NCI-H146 treated with DMSO at 0.1 percent for 48 hours (cell line): ENCODE results near the gene TBX21.
"Not testable (repeated sequence)": the region's sequence is repeated elsewhere in the genome, so short reads cannot be mapped to it uniquely, and the experiment has no call there.

Source experiments
- DNase-seq: peaks from one replicate; lab custom pipeline; 2025; ENCODE audit not compliant: unreplicated experiment; lab: John Stamatoyannopoulos, UW

Gene TBX21

DNA sequence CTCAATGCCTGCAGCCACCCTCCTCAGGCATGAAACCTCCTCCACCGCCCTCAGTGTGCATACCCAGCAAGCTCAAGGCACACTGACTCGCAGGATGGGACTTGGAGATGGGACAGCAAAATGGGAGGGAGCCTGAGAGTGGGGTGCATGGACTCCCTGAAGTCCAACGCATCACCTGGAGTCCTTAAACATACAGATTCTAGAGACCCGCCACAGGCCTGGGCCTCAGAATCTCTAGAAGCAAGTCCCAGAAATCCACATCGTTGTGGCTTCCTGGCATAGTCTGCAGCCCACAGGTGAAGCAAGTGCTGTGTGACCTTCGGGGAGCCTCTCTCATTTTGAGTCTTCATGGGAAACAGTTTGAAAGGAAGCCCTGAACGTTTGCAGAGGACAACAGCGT, 3.6 kb upstream of the TBX21 start:
- DNase-seq: no peak

DNA sequence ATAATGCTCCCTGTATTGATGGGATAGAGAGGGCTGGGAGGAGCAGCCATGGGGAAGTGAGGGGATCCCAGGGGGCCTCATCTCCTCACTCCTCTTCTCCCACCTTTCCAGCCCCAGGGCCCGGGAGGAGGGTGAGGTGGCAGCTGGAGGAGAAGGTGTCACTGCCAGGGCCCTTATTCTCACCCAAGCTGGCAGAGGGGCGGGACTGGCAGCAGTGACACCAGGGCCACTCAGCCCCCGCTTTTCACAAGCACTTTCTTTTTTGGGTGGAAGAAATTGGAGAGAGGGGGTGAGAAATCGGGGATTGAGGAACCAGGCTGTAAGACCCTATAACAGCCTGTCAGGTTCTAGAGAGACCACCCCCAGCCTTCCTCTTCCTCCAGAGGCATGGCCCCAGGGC, 2.4 kb upstream of the TBX21 start:
- DNase-seq: no peak

DNA sequence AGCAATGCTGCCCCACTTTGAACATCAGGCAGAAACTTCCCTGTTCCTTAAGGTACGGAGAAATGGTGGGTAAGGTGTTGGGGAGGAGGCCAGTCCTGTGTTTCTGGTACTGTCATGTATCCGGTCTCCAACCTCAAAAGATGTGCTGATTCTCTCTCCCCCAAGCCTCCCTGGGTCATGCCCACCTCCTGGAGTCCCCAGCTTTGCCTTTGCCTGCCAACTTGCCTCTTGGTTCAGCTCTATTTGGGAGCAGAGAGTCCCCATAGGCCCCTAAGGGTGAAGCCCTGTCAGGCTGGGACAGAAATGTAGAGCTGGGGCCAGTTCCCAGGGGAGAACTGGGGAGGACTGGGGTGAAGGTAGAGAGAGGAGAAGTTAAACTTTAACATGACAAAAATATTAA, 1.6 kb upstream of the TBX21 start:
- no peak for DNase-seq

DNA sequence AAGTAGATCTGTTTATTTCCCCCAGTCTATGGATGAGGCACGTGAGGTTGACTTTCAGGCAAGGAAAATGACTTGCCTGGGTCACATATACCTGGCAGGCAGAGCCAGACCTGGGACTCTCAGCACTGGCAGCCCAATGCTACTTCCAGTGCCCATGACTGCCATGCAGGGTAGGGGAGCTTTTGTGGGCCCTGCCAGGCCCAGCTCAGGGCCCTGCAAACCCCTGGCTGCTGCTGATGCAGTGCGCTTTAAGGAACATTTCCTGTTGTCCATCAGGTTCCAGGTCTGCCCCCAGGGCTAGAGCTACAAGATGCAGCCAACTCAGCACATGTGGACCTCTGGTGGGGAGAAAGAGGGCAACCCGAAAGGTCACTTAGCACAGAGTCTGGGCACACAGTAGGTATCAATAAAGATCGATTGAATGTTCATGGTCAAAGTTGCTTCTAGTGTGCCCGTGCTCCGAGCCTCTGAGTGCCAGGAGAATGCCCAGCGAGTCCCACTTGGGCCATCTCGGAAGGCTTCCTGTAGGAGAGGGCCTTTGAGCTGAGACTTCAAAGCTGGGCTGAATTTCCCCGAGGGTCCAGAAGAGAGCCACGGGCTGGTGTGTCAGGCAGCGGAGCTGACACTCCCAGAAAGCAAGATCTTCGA, 513 bp upstream of the TBX21 start:
- no peak for DNase-seq

DNA sequence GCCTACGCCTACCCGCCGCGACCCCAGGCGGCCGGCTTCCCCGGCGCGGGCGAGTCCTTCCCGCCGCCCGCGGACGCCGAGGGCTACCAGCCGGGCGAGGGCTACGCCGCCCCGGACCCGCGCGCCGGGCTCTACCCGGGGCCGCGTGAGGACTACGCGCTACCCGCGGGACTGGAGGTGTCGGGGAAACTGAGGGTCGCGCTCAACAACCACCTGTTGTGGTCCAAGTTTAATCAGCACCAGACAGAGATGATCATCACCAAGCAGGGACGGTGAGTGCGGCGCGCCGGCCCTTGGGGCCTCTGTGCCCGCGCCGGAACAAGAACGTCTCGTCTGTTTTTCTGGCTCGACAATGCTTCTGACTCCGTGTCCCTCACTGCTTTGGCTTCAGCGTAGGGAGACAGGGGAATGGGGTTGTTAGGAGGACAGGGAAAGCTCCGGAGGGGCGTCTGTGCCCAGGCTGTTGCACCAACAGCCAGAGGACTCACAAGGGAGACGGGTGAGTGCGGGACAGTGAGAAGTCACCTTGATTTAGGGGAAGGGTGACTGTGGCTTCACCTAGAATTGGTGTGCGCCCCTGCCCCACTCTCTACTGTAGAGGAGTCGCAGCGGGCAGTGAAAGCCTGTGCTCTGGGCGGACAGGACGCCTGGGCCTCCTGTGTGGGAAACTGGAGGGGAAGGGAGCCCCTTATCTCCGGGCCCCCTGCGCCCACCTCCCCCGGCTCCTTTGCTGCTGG, 806 bp downstream of the TBX21 start:
- peak; percentile 10 for DNase-seq

DNA sequence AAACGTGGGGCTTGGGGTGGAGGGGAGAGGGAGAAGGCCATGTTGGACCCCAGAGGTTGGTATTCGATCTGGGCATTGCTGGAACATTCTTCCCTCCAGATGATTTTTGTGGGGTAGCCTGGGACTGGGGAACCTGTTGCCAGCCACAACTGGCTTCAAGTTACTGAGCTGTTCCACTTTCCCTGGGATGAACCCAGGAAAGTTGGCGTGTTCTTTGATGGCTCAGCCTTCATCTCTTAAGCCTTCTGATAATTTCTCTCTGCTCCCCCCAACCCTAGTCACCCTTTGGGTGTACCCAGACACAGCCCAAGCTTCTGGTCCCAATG, 2.1 kb downstream of the TBX21 start:
- no peak for DNase-seq

DNA sequence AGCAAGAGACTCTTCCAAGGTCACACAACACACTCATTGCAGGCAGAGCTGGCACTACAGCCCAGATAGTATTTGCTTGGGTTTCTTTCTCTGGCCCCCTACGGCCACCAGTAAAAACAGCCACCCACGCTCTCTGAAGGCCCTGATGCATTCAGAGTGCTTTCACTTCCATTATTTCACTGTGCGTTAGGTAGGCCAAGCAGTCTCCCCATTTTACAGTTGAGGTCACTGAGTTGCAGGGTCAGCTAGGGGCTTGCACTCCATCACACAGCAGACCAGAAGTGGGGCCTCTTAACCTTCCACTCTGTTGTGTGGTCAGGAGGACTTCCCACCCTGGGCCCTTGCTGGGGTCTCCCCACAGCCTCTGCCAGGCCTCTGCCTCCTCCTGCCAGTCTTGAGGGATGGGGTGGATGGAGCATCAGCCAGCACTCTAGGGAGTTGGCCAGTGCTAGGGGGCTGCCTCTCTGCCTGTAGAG, 2.5 kb downstream of the TBX21 start:
- no peak for DNase-seq

DNA sequence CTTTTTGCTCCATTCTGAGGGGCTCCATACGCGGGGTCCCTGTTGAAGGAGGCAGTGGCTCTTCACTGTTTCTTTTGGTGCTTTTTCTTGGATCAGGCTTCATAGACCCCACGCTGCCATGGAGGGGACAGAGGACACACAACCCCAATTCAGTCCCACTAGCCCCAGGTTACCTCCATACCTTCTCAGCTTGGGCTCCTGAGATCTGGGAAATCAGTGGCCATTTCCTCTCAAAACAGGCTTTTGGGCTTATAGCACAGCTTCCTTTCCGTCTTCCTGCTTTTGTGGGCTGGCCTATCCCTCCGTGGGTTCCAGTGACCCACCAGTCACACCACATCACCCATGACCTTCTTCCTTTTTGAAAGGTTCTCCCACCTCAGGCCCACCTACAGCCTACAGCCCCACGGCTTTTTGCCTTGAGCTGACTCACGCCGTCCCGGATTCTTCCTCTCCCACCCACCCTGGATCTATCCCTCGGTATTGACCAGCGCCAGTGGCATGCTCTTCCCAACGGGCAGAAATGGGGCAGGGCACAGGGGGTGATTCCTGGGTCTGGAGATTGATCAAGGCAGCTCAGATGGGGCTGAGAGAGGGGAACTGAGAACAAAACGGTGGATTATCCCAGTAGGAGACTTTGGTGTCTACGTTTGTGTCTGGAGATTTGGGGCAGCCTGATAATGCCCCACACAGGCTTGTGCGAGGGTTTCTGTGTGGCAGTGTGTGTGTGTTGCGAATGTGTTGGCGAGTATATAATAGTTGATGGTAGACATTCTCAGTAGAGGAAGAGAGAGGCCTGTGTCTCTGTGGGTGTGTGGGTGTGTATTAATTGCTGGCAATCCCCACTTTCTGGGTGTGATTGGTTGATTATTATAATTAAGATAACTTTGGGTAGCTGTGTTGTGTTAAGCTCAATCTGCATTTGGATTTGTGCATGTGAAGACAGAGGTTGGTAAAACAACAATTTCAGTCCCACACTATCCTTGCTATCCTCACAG, 3.8 kb downstream of the TBX21 start:
- no peak for DNase-seq

DNA sequence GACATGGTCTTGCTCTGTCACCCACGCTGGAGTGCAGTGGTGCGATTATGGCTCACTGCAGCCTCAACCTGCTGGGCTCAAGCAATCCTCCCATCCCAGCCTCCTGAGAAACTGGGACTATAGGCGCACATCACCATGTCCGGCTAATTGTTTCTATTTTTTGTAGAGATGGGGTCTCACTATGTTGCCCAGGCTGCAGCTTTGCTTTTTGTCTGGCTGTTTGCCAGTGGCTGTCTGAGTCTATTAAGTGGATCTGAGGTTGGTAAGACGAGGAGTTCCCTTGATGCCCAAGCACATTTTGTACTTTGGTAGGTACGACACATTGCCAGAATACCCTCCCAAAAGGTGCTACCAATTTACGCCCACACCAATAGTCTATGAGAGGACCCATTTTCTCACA, 5.1 kb downstream of the TBX21 start:
- no peak for DNase-seq

DNA sequence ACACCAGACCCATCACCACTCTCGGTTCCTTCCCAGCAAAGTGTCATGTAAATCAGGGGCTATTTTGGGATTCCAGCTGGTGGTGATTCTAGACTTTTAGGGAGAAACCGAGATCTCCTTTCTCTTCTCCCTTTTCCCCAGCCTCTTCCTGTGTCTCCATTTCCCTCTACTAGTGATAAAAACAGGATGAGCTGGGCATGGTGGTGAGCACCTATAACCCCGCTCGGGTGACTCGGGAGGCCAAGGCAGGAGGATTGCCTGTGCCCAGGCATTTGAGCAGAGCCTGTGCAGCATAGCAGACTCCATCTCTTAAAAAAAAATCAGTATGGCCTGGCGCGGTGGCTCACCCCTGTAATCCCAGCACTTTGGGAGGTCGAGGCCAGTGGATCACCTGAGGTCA, 6.1 kb downstream of the TBX21 start:
- no peak for DNase-seq

DNA sequence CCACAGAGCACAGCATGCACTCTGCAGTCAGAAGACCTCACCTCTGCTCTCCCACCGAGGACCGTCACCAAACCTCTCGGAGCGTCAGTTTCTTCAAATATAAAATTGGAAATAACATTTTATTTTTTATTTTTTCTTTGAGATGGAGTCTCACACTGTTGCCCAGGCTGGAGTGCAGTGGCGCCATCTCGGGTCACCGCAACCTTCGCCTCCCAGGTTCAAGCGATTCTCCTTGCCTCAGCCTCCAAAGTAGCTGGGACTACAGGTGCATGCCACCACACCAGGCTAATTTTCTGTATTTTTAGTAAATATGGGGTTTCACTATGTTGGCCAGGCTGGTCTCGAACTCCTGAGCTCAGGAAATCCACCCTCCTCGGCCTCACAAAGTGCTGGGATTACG, 6.9 kb downstream of the TBX21 start:
- not testable (repeated sequence) for DNase-seq

DNA sequence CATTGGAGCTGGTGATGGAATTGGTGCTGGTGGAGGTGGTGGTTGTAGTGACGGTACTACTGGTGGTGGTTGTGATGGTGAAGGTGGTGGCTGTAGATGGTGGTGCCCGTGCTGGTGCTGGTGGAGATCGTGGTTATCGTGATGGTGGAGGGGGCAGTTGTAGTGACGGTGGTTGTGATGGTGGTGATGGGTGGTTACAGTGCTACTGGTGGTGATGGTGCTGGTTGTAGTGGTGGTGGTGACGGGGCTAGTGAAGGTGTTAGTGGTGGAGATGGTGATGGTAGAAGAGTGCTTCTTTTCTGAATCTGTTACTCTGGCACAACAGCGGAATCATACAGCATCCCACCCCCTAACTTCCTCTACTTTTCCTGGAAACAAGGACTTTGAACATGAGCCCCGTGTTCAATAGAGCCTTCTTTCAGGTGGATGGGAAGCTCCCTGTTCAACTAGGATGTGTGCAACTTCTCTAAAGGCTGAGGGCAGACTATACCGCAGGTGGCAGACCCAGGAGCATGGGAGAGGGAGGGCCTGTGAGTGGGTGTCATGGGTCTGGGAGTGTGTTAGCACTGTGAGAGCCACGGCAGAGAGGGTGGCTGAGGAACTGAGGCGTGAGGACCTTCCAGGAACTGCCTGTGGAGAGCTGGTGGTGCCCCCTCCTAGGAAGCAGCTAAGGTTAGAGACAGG, 8.2 kb downstream of the TBX21 start:
- DNase-seq: no peak

DNA sequence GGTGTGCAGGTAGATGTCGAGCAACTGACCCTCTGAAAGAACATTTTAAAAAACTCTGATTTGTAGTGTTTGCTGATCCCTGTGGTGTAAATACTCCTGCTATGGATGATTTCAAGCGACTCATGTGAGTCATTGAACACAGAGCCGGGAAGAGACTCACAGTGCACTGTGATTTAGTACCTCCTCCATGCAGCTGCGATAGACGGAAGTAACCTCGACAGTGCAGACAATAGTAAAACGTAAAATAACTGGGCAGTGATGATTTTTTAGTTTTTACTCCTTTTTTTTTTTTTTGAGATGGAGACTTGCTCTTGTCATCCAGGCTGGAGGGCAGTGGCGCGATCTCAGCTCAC, 8.7 kb downstream of the TBX21 start:
- DNase-seq: no peak

DNA sequence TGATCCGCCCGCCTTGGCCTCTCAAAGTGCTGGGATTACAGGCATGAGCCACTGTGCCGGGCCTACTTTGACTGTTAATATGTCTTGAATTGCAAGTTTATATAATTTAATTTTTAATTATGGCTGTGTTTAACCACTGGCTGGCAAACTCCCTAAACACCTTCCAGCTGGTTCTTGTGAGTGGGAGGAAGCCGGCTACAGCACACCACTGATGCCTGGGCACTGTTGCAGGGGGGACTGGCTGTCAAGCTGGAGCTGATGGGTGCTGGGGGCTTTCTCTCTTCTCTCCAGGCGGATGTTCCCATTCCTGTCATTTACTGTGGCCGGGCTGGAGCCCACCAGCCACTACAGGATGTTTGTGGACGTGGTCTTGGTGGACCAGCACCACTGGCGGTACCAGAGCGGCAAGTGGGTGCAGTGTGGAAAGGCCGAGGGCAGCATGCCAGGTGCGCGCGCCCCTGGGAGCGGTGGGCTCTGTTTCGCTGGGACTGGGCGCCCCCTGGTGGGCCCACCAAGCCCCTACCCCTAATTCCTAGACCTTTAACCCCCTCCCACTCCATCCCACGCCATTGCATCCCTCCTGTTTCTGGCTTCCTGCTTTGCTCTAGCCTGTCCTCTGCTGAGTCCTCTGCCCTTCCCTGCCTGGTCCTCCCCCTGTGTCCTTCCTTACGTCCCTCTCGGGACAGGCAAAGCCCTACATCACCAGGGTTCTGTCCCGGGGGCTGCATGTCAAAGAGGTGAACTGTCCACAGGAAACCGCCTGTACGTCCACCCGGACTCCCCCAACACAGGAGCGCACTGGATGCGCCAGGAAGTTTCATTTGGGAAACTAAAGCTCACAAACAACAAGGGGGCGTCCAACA, 9.5 kb downstream of the TBX21 start:
- DNase-seq: peak; percentile 22

DNA sequence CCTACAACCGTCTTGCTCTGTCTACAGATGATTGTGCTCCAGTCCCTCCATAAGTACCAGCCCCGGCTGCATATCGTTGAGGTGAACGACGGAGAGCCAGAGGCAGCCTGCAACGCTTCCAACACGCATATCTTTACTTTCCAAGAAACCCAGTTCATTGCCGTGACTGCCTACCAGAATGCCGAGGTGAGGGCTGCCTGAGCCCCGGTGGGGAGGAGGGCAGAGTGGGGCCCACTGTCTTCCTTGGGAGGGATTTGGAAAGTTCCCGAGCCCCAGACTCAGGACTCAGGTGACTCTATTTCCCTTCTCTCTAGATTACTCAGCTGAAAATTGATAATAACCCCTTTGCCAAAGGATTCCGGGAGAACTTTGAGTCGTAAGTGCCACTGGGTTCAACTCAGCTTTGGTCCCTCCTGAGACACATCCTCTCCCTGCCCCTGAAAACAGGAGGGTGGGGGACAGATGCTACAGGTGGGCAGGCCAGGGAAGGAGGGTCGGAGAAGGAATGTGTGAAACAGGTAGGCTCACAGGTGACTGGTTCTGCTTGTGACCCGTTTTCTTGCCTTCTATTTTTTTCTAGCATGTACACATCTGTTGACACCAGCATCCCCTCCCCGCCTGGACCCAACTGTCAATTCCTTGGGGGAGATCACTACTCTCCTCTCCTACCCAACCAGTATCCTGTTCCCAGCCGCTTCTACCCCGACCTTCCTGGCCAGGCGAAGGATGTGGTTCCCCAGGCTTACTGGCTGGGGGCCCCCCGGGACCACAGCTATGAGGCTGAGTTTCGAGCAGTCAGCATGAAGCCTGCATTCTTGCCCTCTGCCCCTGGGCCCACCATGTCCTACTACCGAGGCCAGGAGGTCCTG, 11.4 kb downstream of the TBX21 start:
- no peak for DNase-seq

DNA sequence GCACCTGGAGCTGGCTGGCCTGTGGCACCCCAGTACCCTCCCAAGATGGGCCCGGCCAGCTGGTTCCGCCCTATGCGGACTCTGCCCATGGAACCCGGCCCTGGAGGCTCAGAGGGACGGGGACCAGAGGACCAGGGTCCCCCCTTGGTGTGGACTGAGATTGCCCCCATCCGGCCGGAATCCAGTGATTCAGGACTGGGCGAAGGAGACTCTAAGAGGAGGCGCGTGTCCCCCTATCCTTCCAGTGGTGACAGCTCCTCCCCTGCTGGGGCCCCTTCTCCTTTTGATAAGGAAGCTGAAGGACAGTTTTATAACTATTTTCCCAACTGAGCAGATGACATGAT, 12.0 kb downstream of the TBX21 start:
- no peak for DNase-seq

DNA sequence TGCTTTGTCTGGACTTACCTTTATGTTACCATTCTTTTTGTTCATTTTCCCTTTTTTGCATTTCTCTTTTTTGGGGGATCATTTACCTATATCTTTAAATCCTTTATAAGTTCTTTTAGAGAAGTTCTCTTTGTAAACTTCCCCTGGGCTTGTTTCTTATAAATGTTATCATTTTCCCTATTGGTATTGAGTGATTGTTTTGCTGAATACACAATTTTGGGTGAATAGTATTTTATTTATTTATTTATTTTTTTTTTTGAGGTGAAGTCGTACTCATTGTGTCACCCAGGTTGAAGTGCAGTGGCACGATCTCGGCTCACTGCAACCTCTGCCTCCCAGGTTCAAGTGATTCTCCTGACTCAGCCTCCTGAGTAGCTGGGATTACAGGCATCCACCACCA, 18.4 kb downstream of the TBX21 start:
- no peak for DNase-seq

DNA sequence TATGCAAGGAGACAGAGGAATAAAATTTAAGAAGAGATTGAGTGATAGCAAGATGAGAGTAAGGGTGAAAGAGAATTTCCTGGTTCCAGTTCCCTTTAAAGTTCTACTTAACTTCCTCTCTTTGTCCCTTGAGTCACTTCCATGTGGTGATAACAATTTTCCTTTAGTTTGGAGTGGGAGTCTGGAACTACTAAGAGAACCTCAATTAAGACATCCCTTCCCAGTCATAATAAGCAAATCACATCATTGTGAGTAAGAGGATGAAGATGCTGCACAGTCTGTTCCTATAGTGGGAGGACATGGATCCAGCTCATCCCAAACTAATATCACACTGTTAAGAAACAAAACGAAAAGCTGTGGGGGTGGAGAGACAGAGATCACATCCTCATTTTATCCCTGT, 24.4 kb downstream of the TBX21 start:
- no peak for DNase-seq

DNA sequence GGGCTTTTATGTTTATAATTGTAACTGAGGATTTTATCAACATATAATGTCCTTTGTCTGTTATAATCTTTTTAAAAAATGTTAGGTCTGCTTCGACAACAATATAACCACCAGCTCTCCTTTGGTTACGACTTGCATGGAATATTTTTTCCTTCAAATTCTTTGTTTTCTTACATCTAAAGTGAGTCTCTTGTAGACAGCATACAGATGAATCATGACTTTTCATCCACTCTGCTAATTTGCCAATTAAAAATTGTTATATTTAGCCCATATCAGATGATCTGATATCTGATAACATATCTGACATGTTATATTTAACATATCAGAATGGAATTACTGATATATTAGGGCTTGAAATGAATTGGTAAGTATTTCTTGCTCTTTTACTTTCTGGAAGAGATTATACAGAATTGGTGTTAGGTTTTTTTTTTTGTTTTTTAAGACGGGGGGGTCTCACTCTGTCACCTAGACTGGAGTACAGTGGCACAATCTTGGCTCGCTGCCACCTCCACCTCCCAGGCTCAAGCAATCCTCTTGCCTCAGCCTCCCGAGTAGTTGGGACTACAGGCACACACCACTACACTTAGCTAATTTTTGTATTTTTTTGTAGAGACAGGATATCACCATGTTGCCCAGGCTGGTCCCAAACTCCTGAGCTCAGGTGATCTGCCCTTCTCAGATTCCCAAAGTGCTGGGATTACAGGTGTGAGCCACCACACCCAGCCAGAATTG, 27.5 kb downstream of the TBX21 start:
- DNase-seq: no peak
